NCI-H1105 treated with DMSO at 0.1 percent for 48 hours (cell line): Measurements from ENCODE around the gene MED15.

Experiments
- DNase-seq: peaks from one replicate; lab custom pipeline; 2025; lab: John Stamatoyannopoulos, UW

The MED15 gene

GRCh38 chr22:20510811-20511577 is 3.6 kb downstream of the MED15 start:
- DNase-seq = no peak

GRCh38 chr22:20511578-20512229 is 4.3 kb downstream of the MED15 start:
- no peak for DNase-seq

GRCh38 chr22:20514658-20515406 is 7.4 kb downstream of the MED15 start:
- no peak for DNase-seq

GRCh38 chr22:20516399-20516798 is 9.0 kb downstream of the MED15 start:
- DNase-seq = no peak

- DNase-seq = no peak
Measured at GRCh38 chr22:20517422-20517821, 10.0 kb downstream of the MED15 start.

GRCh38 chr22:20517841-20518592 is 10.6 kb downstream of the MED15 start:
- DNase-seq = no peak

GRCh38 chr22:20519558-20519957 is 12.1 kb downstream of the MED15 start:
- no peak for DNase-seq

- DNase-seq = no peak
Measured at GRCh38 chr22:20520093-20520511, 12.7 kb downstream of the MED15 start.

- no peak for DNase-seq
Measured at GRCh38 chr22:20522134-20523004, 15.0 kb downstream of the MED15 start.

GRCh38 chr22:20523086-20523983 is 15.9 kb downstream of the MED15 start:
- DNase-seq = no peak

- DNase-seq = no peak
Measured at GRCh38 chr22:20524004-20524481, 16.6 kb downstream of the MED15 start.

GRCh38 chr22:20525048-20525447 is 17.6 kb downstream of the MED15 start:
- DNase-seq = no peak

- DNase-seq = no peak
Measured at GRCh38 chr22:20526305-20526627, 18.9 kb downstream of the MED15 start.

- no peak for DNase-seq
Measured at GRCh38 chr22:20526628-20527355, 19.4 kb downstream of the MED15 start.

- no peak for DNase-seq
Measured at GRCh38 chr22:20528405-20528978, 21.1 kb downstream of the MED15 start.

- no peak for DNase-seq
Measured at GRCh38 chr22:20530368-20531153, 23.2 kb downstream of the MED15 start.

GRCh38 chr22:20531154-20531403 is 23.7 kb downstream of the MED15 start:
- no peak for DNase-seq

- no peak for DNase-seq
Measured at GRCh38 chr22:20531404-20532201, 24.2 kb downstream of the MED15 start.
